HG03575 (cell line): ENCODE results near the gene RPS26.
"Not testable (repeated sequence)": the region's sequence is repeated elsewhere in the genome, so short reads cannot be mapped to it uniquely, and the experiment has no call there.

Experiments
- ATAC-seq: cut with Tn5 transposase; IDR thresholded peaks from one replicate; pipeline ENCODE4 v1.9.1; 2021; ENCODE audit not compliant: unreplicated experiment, insufficient number of reproducible peaks, low FRiP score; ENCODE audit errors: extremely low read depth

RPS26 gene

DNA sequence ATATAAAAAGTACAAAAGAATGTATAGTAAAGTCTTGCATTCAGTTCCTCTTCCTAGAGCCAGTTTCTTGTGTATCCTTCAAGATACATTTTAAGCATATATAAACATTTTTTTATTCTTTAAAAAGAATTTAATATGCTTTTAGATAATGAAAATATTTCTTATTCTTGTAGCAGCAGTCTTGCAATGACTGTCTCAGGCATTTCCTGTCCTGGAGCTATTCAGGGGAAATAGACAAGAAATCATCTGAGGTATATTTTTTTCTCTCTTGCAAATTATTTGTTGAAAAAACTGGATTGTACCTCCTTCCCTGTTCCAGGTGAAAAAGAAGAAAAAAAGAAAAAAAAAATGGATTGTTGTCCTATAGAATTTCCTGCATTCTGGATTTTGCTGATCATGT is 21.3 kb downstream of the RPS26 start:
- ATAC-seq, result no peak

DNA sequence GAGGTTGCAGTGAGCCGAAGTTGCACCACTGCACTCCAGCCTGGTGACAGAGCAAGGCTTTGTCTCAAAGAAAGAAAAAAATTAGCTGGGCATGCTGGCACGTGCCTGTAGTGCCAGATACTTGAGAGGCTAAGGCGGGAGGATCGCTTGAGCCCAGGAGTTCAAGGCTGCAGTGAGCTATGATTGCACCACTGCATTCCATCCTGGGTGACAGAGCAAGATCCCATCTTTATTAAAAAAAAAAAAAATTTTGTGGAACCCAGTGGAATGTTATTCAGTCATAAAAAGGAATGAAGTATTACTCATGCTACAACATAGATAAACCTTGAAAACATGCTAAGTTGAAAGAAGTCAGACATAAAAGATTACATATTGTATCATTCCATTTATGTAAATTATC is 29.9 kb downstream of the RPS26 start:
- ATAC-seq, result no peak

DNA sequence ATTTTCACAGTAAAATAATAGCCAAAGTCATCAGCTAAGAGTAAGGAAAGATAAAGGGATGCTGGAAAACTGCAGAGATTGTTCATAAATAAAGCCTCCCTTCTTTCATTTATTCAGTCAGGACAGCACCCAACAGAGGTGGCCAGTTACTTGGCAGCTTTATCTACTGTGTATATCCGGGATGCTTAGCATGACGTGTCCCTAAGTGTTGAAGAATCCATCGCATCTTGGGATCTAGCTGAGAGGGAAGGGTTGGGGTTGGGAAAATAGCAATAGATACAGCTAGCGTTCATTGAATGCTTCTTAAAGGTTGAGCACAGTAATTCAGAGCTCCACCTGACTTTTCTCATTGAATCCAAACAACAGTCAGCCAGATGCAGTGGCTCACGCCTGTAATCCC is 32.7 kb downstream of the RPS26 start:
- no peak for ATAC-seq

DNA sequence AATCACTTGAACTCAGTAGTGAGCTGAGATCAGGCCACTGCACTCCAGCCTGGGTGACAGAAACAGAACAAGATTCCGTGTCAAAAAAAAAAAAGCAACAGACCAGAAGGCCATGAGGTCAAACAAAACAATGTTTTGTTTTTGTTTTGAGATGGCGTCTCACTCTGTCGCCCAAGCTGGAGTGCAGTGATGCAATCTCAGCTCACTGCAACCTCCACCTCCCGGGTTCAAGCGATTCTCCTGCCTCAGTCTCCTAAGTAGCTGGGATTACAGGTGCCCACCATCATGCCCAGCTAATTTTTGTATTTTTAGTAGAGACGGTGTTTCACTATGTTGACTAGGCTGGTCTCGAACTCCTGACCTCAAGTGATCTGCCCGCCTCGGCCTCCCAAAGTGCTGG is 36.2 kb downstream of the RPS26 start:
- not testable (repeated sequence) for ATAC-seq

DNA sequence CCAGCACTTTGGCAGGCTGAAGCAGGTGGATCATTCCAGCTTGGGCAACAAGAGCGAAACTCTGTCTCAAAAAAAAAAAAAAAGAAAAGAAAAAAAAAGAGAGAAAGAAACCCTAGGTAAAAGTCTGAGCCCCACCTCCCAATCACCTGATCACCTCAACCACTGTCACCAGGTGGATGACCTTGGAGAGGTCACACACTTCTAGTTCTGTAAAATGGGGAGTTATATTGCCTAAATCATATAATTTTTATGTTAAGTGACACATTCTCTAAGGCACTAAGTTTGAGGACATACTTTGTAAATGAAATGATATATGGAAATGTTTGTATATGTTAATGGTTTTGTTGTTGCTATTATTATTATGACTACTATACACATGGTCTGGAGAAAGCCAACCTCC is 36.7 kb downstream of the RPS26 start:
- no peak for ATAC-seq

DNA sequence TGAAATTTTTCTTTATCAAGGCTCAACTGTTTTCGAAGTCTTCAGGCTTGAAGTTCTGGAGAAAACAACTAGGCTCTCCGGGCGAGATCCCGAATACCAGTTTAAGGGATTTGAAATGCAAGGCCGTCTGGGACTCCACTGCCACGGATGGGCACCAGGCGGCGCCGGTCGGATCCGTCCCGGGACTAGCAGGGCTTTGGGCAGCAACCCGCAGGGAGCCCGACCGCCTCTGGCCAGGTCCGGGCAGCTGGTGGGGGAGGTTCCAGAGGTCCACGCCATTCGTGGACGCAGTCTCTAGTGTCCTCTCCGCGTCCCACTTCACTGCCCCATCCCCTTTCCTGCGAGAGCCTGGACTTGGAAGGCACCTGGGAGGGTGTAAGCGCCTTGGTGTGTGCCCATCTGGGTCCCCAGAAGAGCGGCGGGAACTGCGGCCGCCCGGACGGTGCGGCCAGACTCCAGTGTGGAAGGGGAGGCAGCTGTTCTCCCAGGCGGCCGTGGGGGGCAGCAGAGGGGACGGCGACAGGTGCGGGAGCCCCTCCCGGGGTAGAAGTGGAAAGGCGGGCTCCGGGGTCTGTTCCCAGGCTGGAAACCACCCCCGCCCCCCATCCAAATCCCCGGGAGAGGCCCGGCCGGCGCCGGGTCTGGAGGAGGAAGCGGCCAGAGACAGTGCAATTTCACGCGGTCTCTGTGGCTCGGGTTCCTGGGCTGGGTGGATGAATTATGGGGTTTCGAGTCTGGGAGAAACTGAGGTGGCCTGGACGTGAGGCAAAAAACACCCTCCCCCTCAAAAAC is 37.4 kb downstream of the RPS26 start:
- ATAC-seq, result no peak

DNA sequence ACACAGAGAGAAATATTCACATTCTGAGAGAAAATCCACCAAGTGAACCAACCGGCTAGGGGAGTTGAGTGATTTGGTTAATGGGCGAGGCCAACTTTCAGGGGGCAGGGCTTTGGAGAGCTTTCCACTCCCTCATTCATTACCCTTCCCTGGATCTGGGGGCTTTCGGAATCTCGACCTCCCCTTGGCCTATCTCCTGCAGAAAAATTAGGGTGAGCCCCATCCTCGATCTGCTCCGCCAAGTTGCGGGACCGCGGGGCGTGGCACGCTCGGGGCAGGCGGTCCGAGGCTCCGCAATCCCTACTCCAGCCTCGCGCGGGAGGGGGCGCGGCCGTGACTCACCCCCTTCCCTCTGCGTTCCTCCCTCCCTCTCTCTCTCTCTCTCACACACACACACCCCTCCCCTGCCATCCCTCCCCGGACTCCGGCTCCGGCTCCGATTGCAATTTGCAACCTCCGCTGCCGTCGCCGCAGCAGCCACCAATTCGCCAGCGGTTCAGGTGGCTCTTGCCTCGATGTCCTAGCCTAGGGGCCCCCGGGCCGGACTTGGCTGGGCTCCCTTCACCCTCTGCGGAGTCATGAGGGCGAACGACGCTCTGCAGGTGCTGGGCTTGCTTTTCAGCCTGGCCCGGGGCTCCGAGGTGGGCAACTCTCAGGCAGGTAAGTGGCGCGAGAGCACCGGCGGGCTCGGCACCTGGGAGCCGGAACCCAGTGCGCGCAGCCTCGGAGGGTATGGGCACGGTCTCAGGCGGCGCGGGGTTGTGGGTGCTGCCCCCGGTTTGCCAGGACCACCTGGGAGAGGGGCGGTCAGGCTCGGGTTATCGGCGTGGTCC is 38.2 kb downstream of the RPS26 start, which contains the start of gene ERBB3:
ERBB3 (plus strand) TSS at position 443 of the 833 bp plus-strand sequence; CDS start at position 579, 136 bp downstream.
- ATAC-seq, result no peak

DNA sequence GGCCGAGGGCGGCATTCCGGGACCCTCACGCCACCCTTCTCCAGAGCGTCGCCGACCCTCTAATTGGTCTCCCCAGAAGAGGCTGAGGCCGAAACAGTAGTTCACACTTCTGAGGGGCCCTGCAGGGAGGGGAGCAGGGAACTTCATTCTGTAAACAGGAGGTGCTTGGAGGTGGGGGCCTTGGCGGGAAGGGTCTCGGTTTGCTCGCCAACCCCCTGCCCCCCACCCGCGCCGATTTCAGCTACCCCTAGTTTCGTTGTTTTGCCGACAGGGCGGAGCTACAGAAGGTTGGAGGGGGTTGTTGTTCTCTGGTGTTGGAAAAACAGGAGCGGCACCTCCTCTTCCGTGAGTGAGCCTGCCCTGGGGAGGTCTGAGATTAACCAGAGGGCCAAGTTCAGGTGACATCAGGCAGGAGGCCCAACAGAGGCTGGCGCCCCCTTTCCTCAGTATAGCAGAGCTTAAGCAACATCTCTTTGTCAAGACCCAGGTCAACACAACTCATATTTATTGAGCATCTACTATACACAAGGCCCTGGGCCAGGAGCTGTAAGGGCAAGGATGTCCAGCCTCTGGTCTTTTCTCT is 38.9 kb downstream of the RPS26 start:
- ATAC-seq, result no peak

DNA sequence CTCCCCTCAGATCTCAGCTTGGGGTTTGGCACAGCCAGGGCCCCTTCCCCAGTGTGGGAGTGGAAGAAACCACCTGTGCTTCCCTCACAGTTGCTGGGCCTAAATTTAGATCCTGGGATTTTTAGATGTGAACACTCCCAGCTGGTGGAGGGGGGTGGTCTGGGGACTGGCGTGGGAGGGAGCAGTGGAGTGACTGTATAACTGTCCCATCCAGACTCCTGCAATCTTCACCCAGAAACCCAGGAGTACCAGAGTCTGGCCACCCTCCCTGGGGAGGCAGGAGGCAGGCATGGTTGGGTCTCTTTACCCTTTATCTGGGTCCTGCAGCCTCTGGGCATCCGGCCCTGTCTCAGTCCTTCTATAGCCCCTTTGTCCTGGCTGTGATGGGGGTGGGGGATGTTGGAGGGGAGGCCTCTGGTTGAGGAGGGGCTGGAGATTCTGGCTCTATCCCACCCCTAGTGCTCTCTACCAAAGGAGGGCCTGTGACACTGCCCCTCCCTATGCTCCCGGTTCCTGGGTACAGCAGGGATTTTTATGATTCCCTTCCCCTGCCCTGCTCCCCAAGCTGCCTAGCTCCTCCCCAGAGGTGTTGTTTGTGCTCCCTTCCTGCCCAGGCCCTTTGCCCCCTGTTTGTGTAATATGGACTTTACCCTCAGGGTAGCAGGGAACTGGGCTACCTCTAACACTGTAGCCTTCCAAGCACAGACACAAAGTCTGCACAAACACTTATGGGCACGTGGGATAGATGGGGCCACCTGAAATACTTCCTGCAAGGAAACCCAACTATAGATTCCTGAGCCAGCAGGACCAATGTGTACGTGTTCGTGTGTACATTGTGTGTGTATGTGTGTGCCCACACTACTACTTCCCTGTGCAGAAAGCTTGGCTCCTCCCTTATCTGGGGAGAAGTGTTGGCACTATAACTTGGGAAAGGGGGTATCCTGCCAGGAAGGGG is 40.0 kb downstream of the RPS26 start:
- no peak for ATAC-seq

DNA sequence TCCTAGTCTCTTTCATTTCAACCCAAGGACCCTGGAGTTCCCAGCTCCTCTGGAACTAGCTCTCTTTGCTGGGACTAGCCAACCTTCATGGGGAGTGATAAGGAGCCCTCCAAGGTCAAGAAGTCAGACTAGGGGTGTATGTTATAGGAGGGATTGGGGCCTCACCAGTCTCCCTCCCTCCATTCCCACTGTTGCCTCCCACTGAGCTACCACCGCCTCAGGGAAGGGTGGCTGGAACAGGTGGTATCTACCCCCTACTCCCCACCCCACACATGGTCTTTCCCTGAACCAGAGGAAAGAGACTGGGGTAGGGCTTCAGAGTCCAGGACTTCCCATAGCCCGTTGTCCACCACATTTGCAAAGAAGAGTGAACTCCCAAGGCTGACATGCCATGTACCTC is 40.7 kb downstream of the RPS26 start:
- no peak for ATAC-seq

DNA sequence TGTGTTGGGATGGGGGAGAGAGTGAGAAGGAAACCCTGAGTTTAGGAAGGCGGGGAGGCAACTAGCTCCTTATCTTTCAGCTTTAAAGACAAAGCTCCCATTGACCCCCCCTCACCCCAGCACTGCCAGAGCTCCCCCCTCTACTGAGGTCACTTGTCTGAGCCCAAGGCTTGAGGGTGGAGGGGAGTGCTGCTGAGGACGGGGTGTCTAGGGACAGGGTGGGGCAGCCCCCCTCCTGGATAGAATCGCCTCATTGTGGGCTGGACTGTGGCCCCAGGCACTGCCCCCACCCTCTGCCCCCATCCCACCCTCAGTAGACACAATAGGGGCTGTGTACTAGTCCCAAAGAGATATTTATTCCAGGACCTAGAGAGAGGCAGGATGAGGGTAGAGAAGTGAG is 41.2 kb downstream of the RPS26 start:
- no peak for ATAC-seq

DNA sequence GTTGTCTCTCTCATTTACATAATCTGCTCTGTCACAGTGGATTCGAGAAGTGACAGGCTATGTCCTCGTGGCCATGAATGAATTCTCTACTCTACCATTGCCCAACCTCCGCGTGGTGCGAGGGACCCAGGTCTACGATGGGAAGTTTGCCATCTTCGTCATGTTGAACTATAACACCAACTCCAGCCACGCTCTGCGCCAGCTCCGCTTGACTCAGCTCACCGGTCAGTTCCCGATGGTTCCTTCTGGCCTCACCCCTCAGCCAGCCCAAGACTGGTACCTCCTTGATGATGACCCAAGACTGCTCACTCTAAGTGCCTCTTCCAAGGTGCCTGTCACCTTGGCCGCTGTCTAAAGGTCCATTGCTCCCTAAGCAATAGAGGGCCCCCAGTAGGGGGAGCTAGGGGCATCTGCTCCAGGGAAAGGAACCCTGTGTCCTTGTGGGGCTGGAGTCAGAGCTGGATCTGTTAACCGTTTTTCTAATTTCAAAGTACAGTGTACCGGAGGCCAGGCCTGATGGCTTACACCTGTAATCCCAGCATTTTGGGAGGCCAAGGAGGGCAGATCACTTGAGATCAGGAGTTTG is 43.3 kb downstream of the RPS26 start:
- ATAC-seq, result no peak

DNA sequence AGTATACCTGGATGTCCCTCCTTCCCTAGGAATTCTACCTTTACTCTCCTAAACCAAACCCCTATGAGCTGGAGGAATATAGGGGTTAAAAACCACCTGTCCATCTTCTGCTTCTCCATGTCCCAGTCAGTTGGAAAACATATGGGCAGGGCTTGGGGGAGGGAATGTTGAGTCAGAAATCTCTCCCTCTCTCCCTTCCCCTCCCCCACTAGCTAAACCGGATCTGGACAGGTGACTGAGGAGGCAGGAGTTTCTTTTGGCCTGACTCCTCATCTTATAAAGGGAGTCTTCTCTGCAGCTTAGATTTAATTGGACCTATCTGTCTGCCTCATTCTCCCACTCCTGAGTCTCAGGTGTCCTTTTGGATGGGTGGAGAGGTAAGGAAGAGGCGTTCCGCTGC is 44.4 kb downstream of the RPS26 start:
- ATAC-seq, result no peak

DNA sequence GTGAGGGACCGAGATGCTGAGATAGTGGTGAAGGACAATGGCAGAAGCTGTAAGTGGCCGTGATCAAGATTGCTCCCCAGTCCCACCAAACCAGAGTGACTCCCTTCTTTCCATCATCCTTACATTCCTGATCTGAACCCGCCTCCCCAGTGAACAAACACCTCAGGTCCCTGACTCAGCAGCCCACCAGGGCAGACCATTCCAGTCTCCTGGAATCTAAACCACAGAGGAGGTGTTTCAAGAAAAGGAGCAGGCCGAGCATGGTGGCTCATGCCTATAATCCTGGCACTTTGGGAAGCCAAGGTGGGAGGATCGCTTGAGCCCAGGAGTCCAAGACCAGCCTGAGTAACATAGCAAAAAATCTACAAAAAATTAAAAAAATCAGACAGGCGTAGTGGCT is 44.9 kb downstream of the RPS26 start:
- no peak for ATAC-seq

DNA sequence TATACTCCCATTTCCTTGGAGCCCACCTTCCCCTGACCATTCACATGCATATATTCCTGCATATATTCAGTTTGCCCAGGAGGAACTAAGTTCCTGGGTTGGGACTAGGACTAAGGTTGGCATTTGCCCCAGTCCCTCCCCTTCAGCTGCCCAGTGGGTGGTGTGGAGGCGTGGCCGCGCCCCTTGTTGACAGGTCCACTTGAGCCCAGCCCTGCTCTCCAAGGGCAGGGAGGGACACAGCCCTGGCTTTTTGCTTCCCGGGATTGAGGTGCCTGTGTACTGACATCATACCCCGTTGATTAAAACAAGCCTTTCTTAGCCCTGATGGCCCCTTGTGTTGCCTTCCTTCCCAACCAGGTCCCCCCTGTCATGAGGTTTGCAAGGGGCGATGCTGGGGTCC is 45.5 kb downstream of the RPS26 start:
- ATAC-seq, result no peak
